Fibroblast of skin of right biceps (primary cell): ENCODE data around the gene TPP1.

Source experiments
- DNase-seq: peaks from one replicate; pipeline ENCODE4 v3.0.0-alpha.2; 2013

The TPP1 gene

GRCh38 chr11:6610591-6610990, 8.6 kb downstream of the TPP1 start:
- DNase-seq: no peak

- DNase-seq: no peak
Measured at GRCh38 chr11:6609502-6610015, 9.7 kb downstream of the TPP1 start.

DNA sequence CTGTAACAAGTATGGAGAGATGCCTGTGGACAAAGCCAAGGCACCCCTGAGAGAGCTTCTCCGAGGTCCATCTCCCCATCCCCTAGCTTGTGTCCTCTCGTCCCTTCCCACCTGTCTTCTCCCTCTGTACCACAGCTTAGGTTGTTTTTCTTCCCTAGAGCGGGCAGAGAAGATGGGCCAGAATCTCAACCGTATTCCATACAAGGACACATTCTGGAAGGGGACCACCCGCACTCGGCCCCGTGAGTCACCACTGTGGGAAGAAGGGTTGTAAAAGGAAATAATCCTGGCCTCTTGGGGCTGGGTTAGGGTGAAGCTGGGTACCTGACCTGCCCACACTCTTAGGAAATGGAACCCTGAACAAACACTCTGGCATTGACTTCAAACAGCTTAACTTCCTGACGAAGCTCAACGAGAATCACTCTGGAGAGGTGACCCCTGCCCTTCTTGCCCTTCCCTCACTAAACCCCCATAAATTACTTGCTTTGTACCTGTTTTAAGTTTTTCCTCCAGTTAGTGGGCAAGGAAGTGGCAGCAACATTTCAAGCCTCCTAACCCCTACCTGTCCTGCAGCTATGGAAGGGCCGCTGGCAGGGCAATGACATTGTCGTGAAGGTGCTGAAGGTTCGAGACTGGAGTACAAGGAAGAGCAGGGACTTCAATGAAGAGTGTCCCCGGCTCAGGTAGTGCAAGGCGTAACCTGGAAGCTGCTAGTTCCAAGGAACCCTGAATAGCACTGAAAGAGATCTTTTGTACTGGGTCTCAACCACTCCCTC, 10.3 kb downstream of the TPP1 start:
- peak; percentile 10 for DNase-seq

GRCh38 chr11:6608011-6608410, 11.2 kb downstream of the TPP1 start:
- peak; percentile 34 for DNase-seq

GRCh38 chr11:6607190-6607795, 11.9 kb downstream of the TPP1 start:
- DNase-seq: peak; percentile 65

GRCh38 chr11:6606471-6607189, 12.6 kb downstream of the TPP1 start:
- DNase-seq: peak; percentile 94

DNA sequence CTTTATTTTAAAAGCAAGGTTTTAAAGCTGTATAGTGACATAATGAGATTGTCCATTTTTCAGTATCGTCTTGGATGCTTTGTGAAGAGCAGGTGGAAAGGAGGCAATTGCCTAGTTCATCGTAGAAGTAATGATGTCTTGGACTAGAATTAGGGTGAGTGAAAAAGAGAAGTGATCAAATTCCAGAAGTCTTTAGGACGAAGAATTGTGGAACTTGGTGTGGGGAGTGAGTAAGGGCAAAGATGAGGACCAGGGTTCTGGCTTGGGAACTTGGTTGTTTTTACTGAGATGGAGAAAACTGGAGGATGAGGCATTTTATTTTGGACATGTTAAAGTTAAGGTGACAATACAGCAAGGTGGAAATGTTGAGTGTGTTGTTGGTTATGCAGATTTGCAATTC, 14.4 kb downstream of the TPP1 start:
- no peak for DNase-seq

- DNase-seq: peak; percentile 62
Measured at GRCh38 chr11:6604081-6604626, 15.1 kb downstream of the TPP1 start.

- peak; percentile 88 for DNase-seq
Measured at GRCh38 chr11:6603287-6604080, 15.7 kb downstream of the TPP1 start, which contains the start of the genes ILK and RRP8. Gene ILK (plus strand): TSS chr11:6603774. CDS start chr11:6604272, 498 bp downstream. Gene RRP8 (minus strand): TSS chr11:6603616. CDS start chr11:6603502, 114 bp downstream.

- DNase-seq: no peak
Measured at GRCh38 chr11:6602096-6602940, 16.9 kb downstream of the TPP1 start.

GRCh38 chr11:6601041-6601461, 18.2 kb downstream of the TPP1 start:
- no peak for DNase-seq

- DNase-seq: no peak
Measured at GRCh38 chr11:6599881-6600390, 19.3 kb downstream of the TPP1 start.

GRCh38 chr11:6599449-6599848, 19.8 kb downstream of the TPP1 start:
- DNase-seq: no peak

DNA sequence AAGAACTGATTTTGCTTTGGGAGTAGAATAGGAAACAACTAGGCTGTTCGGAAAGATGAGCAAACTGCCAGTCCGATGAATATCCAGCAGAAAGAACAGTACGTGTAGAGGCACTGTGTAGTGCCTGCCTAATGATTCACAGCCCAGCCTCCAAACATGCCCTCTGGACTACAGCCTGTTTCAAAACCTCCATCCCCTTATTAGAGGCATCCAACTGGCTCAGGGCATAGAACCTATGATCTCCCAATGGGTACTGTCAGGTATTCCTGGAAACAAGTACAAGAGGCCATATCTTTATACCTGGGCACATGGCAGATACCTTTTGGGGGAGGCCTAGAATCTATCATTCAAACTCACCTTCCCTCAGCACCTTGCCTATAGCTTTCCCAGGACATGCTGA, 20.7 kb downstream of the TPP1 start:
- no peak for DNase-seq

DNA sequence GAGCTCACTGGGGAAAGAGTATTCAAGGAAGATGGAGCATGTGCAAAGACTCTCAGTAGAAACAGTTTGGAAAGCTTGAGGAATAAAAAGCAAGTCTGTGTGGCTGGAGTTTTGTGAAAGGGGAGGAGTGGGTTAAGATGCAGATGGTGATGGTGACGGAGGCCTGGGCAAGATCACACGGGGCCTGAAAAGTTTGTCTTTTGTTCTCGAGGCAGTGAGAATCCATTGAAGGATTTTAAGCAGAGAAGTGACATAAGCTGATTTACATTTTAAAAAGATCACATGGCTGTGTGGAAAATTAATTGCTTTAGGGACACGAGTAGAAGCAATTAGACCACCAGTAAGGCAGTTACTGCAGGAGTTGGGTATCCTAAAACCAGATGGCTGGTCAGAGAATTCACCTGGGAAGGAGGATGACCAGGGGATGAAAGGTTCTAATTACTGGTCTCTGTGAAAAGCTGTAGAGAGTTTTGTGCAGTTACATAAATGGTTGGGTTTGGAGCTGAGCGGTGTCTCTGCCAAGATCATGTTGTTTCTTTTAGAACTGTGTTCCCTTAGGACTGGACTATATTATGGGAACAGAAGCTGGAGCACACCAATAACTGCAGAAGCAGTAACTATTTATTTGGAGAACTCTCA, 22.9 kb downstream of the TPP1 start:
- DNase-seq: no peak

GRCh38 chr11:6594142-6594768, 25.0 kb downstream of the TPP1 start:
- no peak for DNase-seq

DNA sequence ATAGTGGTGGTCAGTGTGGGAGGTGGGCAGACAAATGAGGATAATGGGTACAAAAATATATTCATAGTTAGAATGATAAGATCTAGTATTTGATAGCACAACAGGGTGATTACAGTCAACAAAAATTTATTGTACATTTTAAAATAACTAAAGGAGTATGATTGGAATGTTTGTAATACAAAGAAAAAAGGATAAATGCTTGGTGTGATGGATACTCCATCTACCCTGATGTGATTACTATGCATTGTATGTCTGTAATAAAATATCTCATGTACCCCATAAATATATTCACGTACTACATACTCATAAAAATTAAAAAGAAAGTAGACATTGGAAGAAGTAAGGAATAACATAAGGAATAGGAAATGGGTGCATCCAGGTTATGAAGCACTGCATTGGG, 31.2 kb downstream of the TPP1 start:
- no peak for DNase-seq

GRCh38 chr11:6587360-6587953, 31.8 kb downstream of the TPP1 start:
- DNase-seq: no peak
